ENCODE measurements around the gene NR5A1. TPM values are rescaled to one million over a fixed set of nuclear protein-coding genes. Genes with fewer than 3 reads are reported as not detected.

The NR5A1 gene
- total RNA-seq, 2 donors from 2014 or later = not detected

DNA sequence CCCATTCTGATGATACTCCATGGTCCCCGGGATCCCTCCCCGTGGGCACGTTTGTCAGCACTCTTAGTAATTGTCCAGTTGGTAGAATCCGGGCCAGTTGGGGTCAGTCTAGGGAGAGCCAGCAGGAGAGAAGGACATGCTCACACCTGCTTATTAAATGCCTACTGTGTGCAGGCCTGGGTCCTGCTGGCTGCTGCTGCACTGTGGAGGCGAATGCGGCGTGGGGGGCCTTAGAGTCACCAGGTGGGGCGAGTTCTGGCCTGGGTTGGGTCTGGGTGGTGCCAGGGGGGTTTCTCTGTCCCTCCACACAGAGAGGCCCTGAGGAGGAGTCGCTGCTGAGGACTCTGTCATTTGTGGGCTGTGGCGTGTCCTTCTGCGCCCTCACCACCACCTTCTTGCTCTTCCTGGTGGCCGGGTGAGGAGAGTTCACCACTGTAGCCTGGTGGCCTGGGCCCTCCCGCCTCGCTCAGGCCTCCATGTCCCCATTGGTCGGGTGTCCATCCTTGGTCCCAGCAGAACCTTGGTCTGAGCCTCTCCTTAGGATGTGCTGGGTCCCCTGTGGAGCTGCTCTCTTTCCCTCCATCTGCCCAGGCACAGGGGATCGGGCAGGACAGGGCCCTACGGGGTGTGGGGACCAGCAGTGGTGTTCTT lies 39.7 kb downstream of the NR5A1 start:
- H3K27me3 ChIP-seq = no peaks in the 10 kb centered on the region
- no peaks in the 10 kb centered on the region for H3K9me3 ChIP-seq
- H3K4me3 ChIP-seq = no peak overlapping the region
- TF ChIP-seq, protein P1, sequence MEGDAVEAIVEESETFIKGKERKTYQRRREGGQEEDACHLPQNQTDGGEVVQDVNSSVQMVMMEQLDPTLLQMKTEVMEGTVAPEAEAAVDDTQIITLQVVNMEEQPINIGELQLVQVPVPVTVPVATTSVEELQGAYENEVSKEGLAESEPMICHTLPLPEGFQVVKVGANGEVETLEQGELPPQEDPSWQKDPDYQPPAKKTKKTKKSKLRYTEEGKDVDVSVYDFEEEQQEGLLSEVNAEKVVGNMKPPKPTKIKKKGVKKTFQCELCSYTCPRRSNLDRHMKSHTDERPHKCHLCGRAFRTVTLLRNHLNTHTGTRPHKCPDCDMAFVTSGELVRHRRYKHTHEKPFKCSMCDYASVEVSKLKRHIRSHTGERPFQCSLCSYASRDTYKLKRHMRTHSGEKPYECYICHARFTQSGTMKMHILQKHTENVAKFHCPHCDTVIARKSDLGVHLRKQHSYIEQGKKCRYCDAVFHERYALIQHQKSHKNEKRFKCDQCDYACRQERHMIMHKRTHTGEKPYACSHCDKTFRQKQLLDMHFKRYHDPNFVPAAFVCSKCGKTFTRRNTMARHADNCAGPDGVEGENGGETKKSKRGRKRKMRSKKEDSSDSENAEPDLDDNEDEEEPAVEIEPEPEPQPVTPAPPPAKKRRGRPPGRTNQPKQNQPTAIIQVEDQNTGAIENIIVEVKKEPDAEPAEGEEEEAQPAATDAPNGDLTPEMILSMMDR (IDR thresholded peaks at IDR 0.05) = no peak
- H3K4me1 ChIP-seq = no peaks in the 10 kb centered on the region
- H3K27ac ChIP-seq = no peak overlapping the region
- DNase-seq (ENCODE audit: low spot score) = no peak
- H3K36me3 ChIP-seq = no peaks in the 10 kb centered on the region

- Histone ChIP-seq H3K27me3 (no peaks in the 10 kb centered on the region), H3K36me3 (no peaks in the 10 kb centered on the region), H3K4me1 (no peaks in the 10 kb centered on the region), H3K9me3 (no peaks in the 10 kb centered on the region), H3K4me3 (no peak overlapping the region), H3K27ac (no peak overlapping the region)
- TF ChIP-seq, protein P1 (IDR thresholded peaks at IDR 0.05) = no peak
- no peak for DNase-seq (ENCODE audit: low spot score)
These were observed 41.5 kb downstream of the NR5A1 start for GRCh38 chr9:124465736-124466135.

DNA sequence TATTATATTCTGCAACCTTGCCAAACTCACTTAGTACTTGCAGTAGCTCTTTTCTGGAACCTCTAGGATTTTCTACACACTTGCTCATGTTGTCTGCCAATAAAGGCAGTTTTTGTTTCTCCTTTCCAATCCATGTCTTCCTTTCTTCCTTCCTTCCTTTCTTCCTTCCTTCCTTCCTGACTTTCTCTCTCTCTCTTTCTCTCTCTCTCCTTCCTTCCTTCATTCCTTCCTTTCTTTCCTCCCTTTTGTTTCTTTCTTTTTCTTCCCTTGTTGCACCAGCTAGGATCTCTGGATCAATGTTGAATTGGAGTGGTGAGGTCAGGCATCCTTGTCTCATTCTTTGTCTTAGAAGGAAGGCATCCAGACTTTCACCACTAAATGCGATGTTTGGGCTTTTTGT lies 44.5 kb downstream of the NR5A1 start:
- TF ChIP-seq, protein P1 (IDR thresholded peaks at IDR 0.05) = no peak
- Histone ChIP-seq H3K4me3 (no peak overlapping the region), H3K4me1 (no peaks in the 10 kb centered on the region), H3K27ac (no peak overlapping the region), H3K27me3 (no peaks in the 10 kb centered on the region), H3K36me3 (no peaks in the 10 kb centered on the region), H3K9me3 (no peaks in the 10 kb centered on the region)
- DNase-seq (ENCODE audit: low spot score) = no peak

DNA sequence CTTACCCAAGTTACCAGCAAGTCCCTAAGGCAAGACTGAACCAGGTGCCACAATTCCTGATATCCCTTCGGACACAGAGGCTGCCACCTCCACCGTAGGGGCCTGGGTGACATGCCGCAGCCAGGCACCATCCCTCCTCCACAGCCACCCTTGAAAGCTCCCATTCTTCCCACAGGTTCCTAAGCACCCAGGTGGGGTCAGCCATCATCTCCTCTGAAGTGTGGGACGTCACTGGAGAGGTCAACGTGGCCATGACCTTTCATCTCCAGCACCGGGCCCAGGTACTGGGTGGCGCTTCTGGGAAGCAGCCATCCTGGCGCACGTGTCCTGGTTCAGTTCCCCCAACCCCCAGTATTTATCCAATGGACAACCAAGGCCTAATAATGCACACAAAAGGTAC lies 48.8 kb downstream of the NR5A1 start:
- H3K9me3 ChIP-seq = no peaks in the 10 kb centered on the region
- DNase-seq (ENCODE audit: low spot score) = no peak
- no peak overlapping the region for H3K27ac ChIP-seq
- TF ChIP-seq, protein P1 (IDR thresholded peaks at IDR 0.05) = no peak
- no peak overlapping the region for H3K4me3 ChIP-seq
- H3K36me3 ChIP-seq = no peaks in the 10 kb centered on the region
- H3K4me1 ChIP-seq = peaks cover 0 to 2% of the 10 kb centered on the region in 2 donors
- H3K27me3 ChIP-seq = no peaks in the 10 kb centered on the region

- H3K27me3 ChIP-seq = peaks cover 0 to 5% of the 10 kb centered on the region in 2 donors
These were observed 49.2 kb downstream of the NR5A1 start for GRCh38 chr9:124457887-124458431.

More at GRCh38 chr9:124457887-124458431, 49.2 kb downstream of the NR5A1 start:
- DNase-seq (ENCODE audit: low spot score) = no peak
- H3K36me3 ChIP-seq = no peaks in the 10 kb centered on the region
- peaks cover 0 to 7% of the 10 kb centered on the region in 2 donors for H3K4me1 ChIP-seq
- no peak overlapping the region for H3K4me3 ChIP-seq
- TF ChIP-seq, protein P1 (IDR thresholded peaks at IDR 0.05) = no peak
- H3K27ac ChIP-seq = no peak overlapping the region
- H3K9me3 ChIP-seq = no peaks in the 10 kb centered on the region
